Panc1 (cell line): ENCODE data around the gene MAP1B. TPM values are rescaled to one million over a fixed set of nuclear protein-coding genes. Genes with fewer than 3 reads are reported as not detected.

Source experiments
- ATAC-seq: fragments of 200-7000 bp; cut with Tn5 transposase; 2 replicates; pipeline ENCODE4 v1.9.1; 2020; ENCODE audit warnings: mild to moderate bottlenecking, moderate library complexity
- BruUV-seq: library from RNA; stranded (reverse); fragments of 400-500 nt; replicated peaks from 2 replicates; lab custom pipeline; 2021; lab: Mats Ljungman, UMichigan
- CTCF ChIA-PET: fragments of 300-600 bp; sonication (Branson Sonifier 250); formaldehyde crosslinking; loops from one replicate; lab custom pipeline; 2022; ENCODE audit warnings: antibody characterized with exemption; lab: Charles Lee
- POLR2A ChIA-PET: fragments of 300-600 bp; sonication (Branson Sonifier 250); formaldehyde crosslinking; loops from one replicate; lab custom pipeline; 2022; ENCODE audit warnings: antibody characterized with exemption; lab: Charles Lee
- DNase-seq: peaks from one replicate; pipeline ENCODE4 v3.0.0-alpha.2; 2010; ENCODE audit warnings: low read depth, low spot score
- H3K27ac ChIP-seq: 2 replicates; pipeline ENCODE4 v1.5.1; 2011; ENCODE audit warnings: mild to moderate bottlenecking, low read length, inconsistent platforms
- H3K27me3 ChIP-seq: fragments of 200-500 bp; sonication (Bioruptor generic); 2 replicates; pipeline ENCODE4 v1.6.0; 2014; ENCODE audit warnings: low read length, inconsistent platforms; ENCODE audit not compliant: control insufficient read depth, insufficient read depth
- H3K36me3 ChIP-seq: fragments of 200-500 bp; sonication (Bioruptor generic); 2 replicates; pipeline ENCODE4 v1.5.1; 2014; ENCODE audit warnings: inconsistent platforms, mild to moderate bottlenecking, low read length, moderate library complexity; ENCODE audit not compliant: control insufficient read depth, insufficient read depth
- H3K4me1 ChIP-seq: 2 replicates; pipeline ENCODE4 v1.5.1; 2011; ENCODE audit warnings: inconsistent platforms, mild to moderate bottlenecking, low read length, moderate library complexity; ENCODE audit not compliant: control insufficient read depth, insufficient read depth
- H3K4me3 ChIP-seq, 2 experiments: 2 replicates each; pipeline ENCODE4 v1.5.1; 2011 to 2012; ENCODE audit warnings: low read depth in 2 of 2, low read length in 2 of 2, mild to moderate bottlenecking in 2 of 2, inconsistent platforms in 1 of 2, moderate library complexity in 1 of 2
- H3K9me3 ChIP-seq: fragments of 200-500 bp; sonication (Bioruptor generic); 2 replicates; pipeline ENCODE4 v1.5.1; 2014; ENCODE audit warnings: low read depth, mild to moderate bottlenecking, inconsistent platforms, low read length, moderate library complexity; ENCODE audit not compliant: control insufficient read depth, insufficient read depth
- POLR2AphosphoS5 ChIP-seq: IDR thresholded peaks from 2 replicates; pipeline ENCODE4 v1.6.1; 2012; ENCODE audit warnings: mild to moderate bottlenecking, low read depth, low read length, moderate library complexity
- SIN3A ChIP-seq: IDR thresholded peaks from 2 replicates; pipeline ENCODE4 v1.6.1; 2012; ENCODE audit warnings: low read depth, mild to moderate bottlenecking, low read length, moderate library complexity, borderline replicate concordance; ENCODE audit not compliant: insufficient read depth
- TCF7L2 ChIP-seq: IDR thresholded peaks from 2 replicates; pipeline ENCODE4 v1.6.1; 2011; ENCODE audit warnings: mild to moderate bottlenecking, low read depth, low read length, inconsistent platforms
- in situ Hi-C: cut with HindIII; loops from 2 replicates; pipeline ENCODE4 v1.10.0; 2016; ENCODE audit warnings: low sequenced_read_pairs, low pct_unique_long_range_greater_than_20kb
- intact Hi-C: fragments of 100-400 bp; cut with micrococcal nuclease; formaldehyde crosslinking; loops from one replicate; pipeline ENCODE4 v1.10.0; 2022; ENCODE audit not compliant: unreplicated experiment
- total RNA-seq: library from RNA; stranded (reverse); gene quantifications from one replicate; pipeline ENCODE4 v1.2.1, GENCODE V29; 2021; ENCODE audit not compliant: unreplicated experiment
- TF ChIP-seq, protein P1 (sequence below), 2 experiments: IDR thresholded peaks; 2 replicates each; pipeline ENCODE4 v1.6.1; 2011 to 2012; ENCODE audit warnings: low read depth in 2 of 2, control low read depth in 1 of 2, low read length in 1 of 2, mild to moderate bottlenecking in 1 of 2, moderate library complexity in 1 of 2; ENCODE audit not compliant: insufficient read depth in 1 of 2
- TF ChIP-seq, protein P2 (sequence below): fragments of 450-650 bp; IDR thresholded peaks from 2 replicates; pipeline ENCODE4 v1.5.1; 2017; ENCODE audit warnings: mild to moderate bottlenecking

MAP1B gene
- total RNA-seq, 1 experiment from 2014 or later, result 82.3 TPM

DNA sequence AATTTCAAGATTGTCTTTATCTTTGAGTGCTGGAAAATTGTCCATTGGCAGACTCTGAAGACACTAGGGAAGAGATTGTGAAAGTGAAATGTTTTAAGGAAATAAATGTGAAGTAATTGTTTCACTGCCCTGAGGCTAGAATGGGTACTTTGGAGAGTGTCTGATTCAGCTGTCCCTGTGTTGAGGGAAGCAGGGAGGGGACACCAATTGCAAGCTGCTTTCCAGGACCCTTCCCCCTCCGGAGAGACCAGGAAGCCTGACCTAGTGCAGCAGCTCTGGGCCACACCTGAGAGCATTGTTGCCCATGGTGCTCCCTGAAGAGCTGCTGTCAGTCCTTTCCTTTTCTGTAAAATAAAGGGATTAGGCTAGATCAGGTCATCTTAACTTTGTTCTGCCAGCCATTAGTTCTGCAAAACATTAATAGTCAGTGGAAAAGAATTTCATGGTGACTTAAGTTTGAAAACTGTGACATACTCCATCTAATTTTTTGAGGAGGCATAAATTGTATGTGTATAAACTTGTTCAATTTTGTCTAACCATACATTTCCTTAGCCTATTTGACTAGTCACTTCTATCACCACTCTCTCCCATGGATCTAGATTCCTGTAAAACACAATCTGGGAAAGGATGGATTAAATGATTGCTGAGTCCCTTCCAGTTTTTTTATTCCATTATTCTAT is 18.8 kb downstream of the MAP1B start:
- TF ChIP-seq TCF7L2 (no peak), SIN3A (no peak), POLR2AphosphoS5 (no peak)
- TF ChIP-seq, protein P1, sequence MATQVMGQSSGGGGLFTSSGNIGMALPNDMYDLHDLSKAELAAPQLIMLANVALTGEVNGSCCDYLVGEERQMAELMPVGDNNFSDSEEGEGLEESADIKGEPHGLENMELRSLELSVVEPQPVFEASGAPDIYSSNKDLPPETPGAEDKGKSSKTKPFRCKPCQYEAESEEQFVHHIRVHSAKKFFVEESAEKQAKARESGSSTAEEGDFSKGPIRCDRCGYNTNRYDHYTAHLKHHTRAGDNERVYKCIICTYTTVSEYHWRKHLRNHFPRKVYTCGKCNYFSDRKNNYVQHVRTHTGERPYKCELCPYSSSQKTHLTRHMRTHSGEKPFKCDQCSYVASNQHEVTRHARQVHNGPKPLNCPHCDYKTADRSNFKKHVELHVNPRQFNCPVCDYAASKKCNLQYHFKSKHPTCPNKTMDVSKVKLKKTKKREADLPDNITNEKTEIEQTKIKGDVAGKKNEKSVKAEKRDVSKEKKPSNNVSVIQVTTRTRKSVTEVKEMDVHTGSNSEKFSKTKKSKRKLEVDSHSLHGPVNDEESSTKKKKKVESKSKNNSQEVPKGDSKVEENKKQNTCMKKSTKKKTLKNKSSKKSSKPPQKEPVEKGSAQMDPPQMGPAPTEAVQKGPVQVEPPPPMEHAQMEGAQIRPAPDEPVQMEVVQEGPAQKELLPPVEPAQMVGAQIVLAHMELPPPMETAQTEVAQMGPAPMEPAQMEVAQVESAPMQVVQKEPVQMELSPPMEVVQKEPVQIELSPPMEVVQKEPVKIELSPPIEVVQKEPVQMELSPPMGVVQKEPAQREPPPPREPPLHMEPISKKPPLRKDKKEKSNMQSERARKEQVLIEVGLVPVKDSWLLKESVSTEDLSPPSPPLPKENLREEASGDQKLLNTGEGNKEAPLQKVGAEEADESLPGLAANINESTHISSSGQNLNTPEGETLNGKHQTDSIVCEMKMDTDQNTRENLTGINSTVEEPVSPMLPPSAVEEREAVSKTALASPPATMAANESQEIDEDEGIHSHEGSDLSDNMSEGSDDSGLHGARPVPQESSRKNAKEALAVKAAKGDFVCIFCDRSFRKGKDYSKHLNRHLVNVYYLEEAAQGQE (IDR thresholded peaks at IDR 0.05; ENCODE audit: insufficient read depth in 1 of 2, low read depth in 2 of 2, low read length in 1 of 2), result no peak
- TF ChIP-seq, protein P2, sequence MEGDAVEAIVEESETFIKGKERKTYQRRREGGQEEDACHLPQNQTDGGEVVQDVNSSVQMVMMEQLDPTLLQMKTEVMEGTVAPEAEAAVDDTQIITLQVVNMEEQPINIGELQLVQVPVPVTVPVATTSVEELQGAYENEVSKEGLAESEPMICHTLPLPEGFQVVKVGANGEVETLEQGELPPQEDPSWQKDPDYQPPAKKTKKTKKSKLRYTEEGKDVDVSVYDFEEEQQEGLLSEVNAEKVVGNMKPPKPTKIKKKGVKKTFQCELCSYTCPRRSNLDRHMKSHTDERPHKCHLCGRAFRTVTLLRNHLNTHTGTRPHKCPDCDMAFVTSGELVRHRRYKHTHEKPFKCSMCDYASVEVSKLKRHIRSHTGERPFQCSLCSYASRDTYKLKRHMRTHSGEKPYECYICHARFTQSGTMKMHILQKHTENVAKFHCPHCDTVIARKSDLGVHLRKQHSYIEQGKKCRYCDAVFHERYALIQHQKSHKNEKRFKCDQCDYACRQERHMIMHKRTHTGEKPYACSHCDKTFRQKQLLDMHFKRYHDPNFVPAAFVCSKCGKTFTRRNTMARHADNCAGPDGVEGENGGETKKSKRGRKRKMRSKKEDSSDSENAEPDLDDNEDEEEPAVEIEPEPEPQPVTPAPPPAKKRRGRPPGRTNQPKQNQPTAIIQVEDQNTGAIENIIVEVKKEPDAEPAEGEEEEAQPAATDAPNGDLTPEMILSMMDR, result no peak
- Histone ChIP-seq H3K4me3 (no peak overlapping the region), H3K9me3 (no peaks in the 10 kb centered on the region), H3K27me3 (no peaks in the 10 kb centered on the region), H3K27ac (no peak overlapping the region), H3K4me1 (no peaks in the 10 kb centered on the region), H3K36me3 (0 out of 2 replicates have a peak, but pooled peaks cover 2% of the 10 kb centered on the region)
- ChIA-PET POLR2A (interaction anchor here (0.6 kb wide), 1 partner anchor 27 kb away, joined by 3 read pairs; no protein-coding TSS in a partner anchor), CTCF (interaction anchor here (0.7 kb wide), 1 partner anchor 1395 kb away, joined by 3 read pairs; no protein-coding TSS in a partner anchor)
- no TSS peak for BruUV-seq
- in situ Hi-C loops, result no loop called here
- DNase-seq (no peak), ATAC-seq (no peak)
- intact Hi-C loops, result no loop called here

DNA sequence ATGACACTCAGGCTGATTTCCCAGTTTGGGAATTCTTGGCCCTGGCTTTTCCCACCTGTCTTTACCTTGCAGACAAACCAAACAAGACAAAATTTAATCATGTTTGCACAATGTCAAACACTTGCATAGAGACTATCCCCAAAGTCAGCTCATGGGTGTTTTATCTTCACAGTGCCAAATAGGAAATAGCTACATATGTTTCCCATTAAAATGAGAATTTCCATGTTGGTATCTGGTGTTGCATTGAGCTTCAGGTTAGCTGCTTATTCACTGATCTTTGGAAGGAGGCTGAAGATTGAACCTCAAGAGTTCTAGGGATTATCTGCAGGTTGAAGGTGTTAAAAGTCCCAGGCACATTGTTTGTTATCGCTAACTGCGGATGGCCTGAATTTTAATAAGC is 19.5 kb downstream of the MAP1B start:
- CTCF ChIA-PET, result no interaction called here
- in situ Hi-C loops (no loop called here), intact Hi-C loops (no loop called here)
- DNase-seq, result no peak
- Histone ChIP-seq H3K4me1 (no peaks in the 10 kb centered on the region), H3K27me3 (no peaks in the 10 kb centered on the region), H3K4me3 (no peak overlapping the region), H3K27ac (no peak overlapping the region), H3K9me3 (no peaks in the 10 kb centered on the region), H3K36me3 (0 out of 2 replicates have a peak, but pooled peaks cover 2% of the 10 kb centered on the region)
- TF ChIP-seq, protein P1 (IDR thresholded peaks at IDR 0.05; ENCODE audit: insufficient read depth in 1 of 2, low read depth in 2 of 2, low read length in 1 of 2), result no peak
- TF ChIP-seq, protein P2, result no peak
- TF ChIP-seq TCF7L2 (no peak), SIN3A (no peak), POLR2AphosphoS5 (no peak)
- no peak for ATAC-seq
- no TSS peak for BruUV-seq
- POLR2A ChIA-PET, result no interaction called here
